DND-41 (cell line): Measurements from ENCODE around the gene ARL6.

ENCODE experiments used
- ATAC-seq: fragments of 200-7000 bp; cut with Tn5 transposase; 3 replicates; pipeline ENCODE4 v1.9.1; 2021; ENCODE audit warnings: low read depth; ENCODE audit not compliant: insufficient read depth
- DNase-seq: peaks from one replicate; pipeline ENCODE4 v3.0.0-alpha.2; 2020
- H2AFZ ChIP-seq: 2 replicates; pipeline ENCODE4 v1.6.0; 2012; ENCODE audit warnings: low read depth, low read length
- H3K27ac ChIP-seq: 2 replicates; pipeline ENCODE4 v1.5.1; 2012; ENCODE audit warnings: low read length, inconsistent platforms
- H3K27me3 ChIP-seq: fragments of 200-600 bp; sonication (generic); 2 replicates; pipeline ENCODE4 v1.6.0; 2012; ENCODE audit warnings: low read length, mild to moderate bottlenecking, inconsistent platforms; ENCODE audit not compliant: insufficient read depth, poor library complexity
- H3K36me3 ChIP-seq: 2 replicates; pipeline ENCODE4 v1.5.1; 2012; ENCODE audit warnings: low read length, inconsistent platforms; ENCODE audit not compliant: insufficient read depth
- H3K4me1 ChIP-seq: 2 replicates; pipeline ENCODE4 v1.5.1; 2012; ENCODE audit warnings: mild to moderate bottlenecking, low read length; ENCODE audit not compliant: insufficient read depth
- H3K4me2 ChIP-seq: 2 replicates; pipeline ENCODE4 v1.6.0; 2012; ENCODE audit warnings: mild to moderate bottlenecking, moderate library complexity, low read length, inconsistent platforms; ENCODE audit not compliant: insufficient read depth
- H3K4me3 ChIP-seq, 2 experiments: fragments of 200-600 bp in 1 of 2; shearing (Covaris generic) in 1 of 2; 2 replicates each; pipeline ENCODE4 v1.5.1; 2012 to 2016; ENCODE audit warnings: inconsistent platforms in 2 of 2, low read length in 2 of 2, mild to moderate bottlenecking in 2 of 2, low read depth in 1 of 2, moderate library complexity in 1 of 2
- H3K79me2 ChIP-seq: 2 replicates; pipeline ENCODE4 v1.6.0; 2012; ENCODE audit warnings: low read length, inconsistent platforms; ENCODE audit not compliant: insufficient read depth
- H3K9ac ChIP-seq: 2 replicates; pipeline ENCODE4 v1.6.0; 2012; ENCODE audit warnings: low read depth, mild to moderate bottlenecking, inconsistent platforms, low read length, moderate library complexity
- H3K9me3 ChIP-seq: 2 replicates; pipeline ENCODE4 v1.5.1; 2012; ENCODE audit warnings: low read length, moderate library complexity, mild to moderate bottlenecking, inconsistent platforms; ENCODE audit not compliant: insufficient read depth, severe bottlenecking
- H4K20me1 ChIP-seq: 2 replicates; pipeline ENCODE4 v1.6.0; 2012; ENCODE audit warnings: low read length; ENCODE audit not compliant: insufficient read depth
- CTCF ChIP-seq: IDR thresholded peaks from 2 replicates; pipeline ENCODE4 v1.5.1; 2012; ENCODE audit warnings: borderline replicate concordance, low read length, moderate library complexity, mild to moderate bottlenecking; ENCODE audit not compliant: poor library complexity, severe bottlenecking; ENCODE audit errors: extremely low read depth
- EZH2 ChIP-seq: IDR thresholded peaks from 3 replicates; pipeline ENCODE4 v1.6.1; 2012; ENCODE audit warnings: borderline replicate concordance, low read depth, mild to moderate bottlenecking, moderate library complexity, low read length, inconsistent platforms; ENCODE audit not compliant: severe bottlenecking

Gene ARL6

GRCh38 chr3:97841956-97842355 lies 77.4 kb downstream of the ARL6 start:
- H3K9me3 ChIP-seq = no peaks in the 10 kb centered on the region
- H3K4me1 ChIP-seq = no peaks in the 10 kb centered on the region
- no peaks in the 10 kb centered on the region for H3K27me3 ChIP-seq
- ATAC-seq = no peak
- TF ChIP-seq EZH2 = no peak
- TF ChIP-seq CTCF = no peak
- no peak overlapping the region for H3K4me3 ChIP-seq
- H3K36me3 ChIP-seq = no peaks in the 10 kb centered on the region
- H3K4me2 ChIP-seq = no peak overlapping the region
- H3K79me2 ChIP-seq = no peaks in the 10 kb centered on the region
- no peak overlapping the region for H3K9ac ChIP-seq
- no peak overlapping the region for H3K27ac ChIP-seq
- no peaks in the 10 kb centered on the region for H4K20me1 ChIP-seq
- DNase-seq = no peak
- no peak overlapping the region for H2AFZ ChIP-seq

DNA sequence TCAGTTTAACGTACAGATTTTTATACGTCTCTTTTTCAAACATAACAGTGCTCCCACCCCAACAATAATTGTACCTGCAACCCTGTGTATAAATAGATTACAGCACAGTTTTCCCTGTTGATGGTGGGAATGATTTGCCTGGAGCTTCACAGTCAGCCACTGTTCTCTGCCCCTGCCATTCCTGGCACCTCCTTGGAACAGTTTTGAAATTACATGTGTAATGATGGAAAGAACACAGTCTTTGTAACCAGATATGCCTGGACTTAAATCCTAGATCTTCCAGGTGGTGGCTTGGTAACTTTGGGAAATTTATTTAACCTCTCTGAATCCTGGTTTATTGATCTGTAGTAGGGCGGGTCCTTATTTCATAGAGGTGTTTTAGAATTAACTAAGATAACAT lies 84.2 kb downstream of the ARL6 start:
- DNase-seq = no peak
- Histone ChIP-seq H3K27me3 (no peaks in the 10 kb centered on the region), H3K79me2 (no peaks in the 10 kb centered on the region), H4K20me1 (no peaks in the 10 kb centered on the region), H3K4me3 (no peak overlapping the region), H3K9me3 (no peaks in the 10 kb centered on the region), H3K4me2 (no peak overlapping the region), H3K9ac (no peak overlapping the region), H3K27ac (no peak overlapping the region), H2AFZ (no peak overlapping the region), H3K4me1 (no peaks in the 10 kb centered on the region), H3K36me3 (no peaks in the 10 kb centered on the region)
- TF ChIP-seq EZH2 (no peak), CTCF (no peak)
- no peak for ATAC-seq
